ENCODE measurements around the gene IRF1. TPM values are rescaled to one million over a fixed set of nuclear protein-coding genes. Genes with fewer than 3 reads are reported as not detected.

IRF1 gene
- total RNA-seq, 1 experiment from 2014 or later, result 48.9 TPM

GRCh38 chr5:132489871-132490483 lies 596 bp downstream of the IRF1 start:
- DNase-seq (ENCODE audit: low read depth, low spot score), result no peak
- peak; percentile 63 for ATAC-seq
- no peaks in the 10 kb centered on the region; the same call in 1 of the 2 replicates for H3K36me3 ChIP-seq (ENCODE audit: control insufficient read depth, insufficient read depth, low read length)

GRCh38 chr5:132489051-132489770 lies 1.4 kb downstream of the IRF1 start:
- Histone ChIP-seq H3K27me3 (ENCODE audit: control insufficient read depth, insufficient read depth, low read length) (no peaks in the 10 kb centered on the region), H3K4me3 (ENCODE audit: low read depth in 2 of 2, low read length in 2 of 2) (peak overlapping the region; percentile 83 to 88), H3K27ac (ENCODE audit: low read length) (peak overlapping the region; percentile 77), H3K36me3 (ENCODE audit: control insufficient read depth, insufficient read depth, low read length) (no peaks in the 10 kb centered on the region; the same call in 1 of the 2 replicates), H3K4me1 (ENCODE audit: control insufficient read depth, insufficient read depth, low read length) (peaks cover 16% of the 10 kb centered on the region), H3K9me3 (ENCODE audit: control insufficient read depth, insufficient read depth, low read depth, low read length) (no peaks in the 10 kb centered on the region)
- DNase-seq (ENCODE audit: low read depth, low spot score) (no peak), ATAC-seq (no peak)
- no TSS peak for BruUV-seq (replicated peaks)
- TF ChIP-seq SIN3A (IDR thresholded peaks at IDR 0.05; ENCODE audit: borderline replicate concordance, insufficient read depth, low read depth, low read length) (no peak), POLR2AphosphoS5 (IDR thresholded peaks at IDR 0.05; ENCODE audit: low read depth, low read length) (no peak), REST (IDR thresholded peaks at IDR 0.05; ENCODE audit: insufficient read depth in 1 of 2, low read depth in 2 of 2, low read length in 1 of 2) (no peak), TCF7L2 (IDR thresholded peaks at IDR 0.05; ENCODE audit: low read depth, low read length) (no peak), CTCF (IDR thresholded peaks at IDR 0.05) (no peak)
- in situ Hi-C loops (cut with HindIII; ENCODE audit: low pct_unique_long_range_greater_than_20kb, low sequenced_read_pairs), result loop anchor here (25.0 kb wide), 1 partner anchor 102 kb away; no protein-coding TSS in a partner anchor
- ChIA-PET POLR2A (interaction anchor here (1.1 kb wide), 1 partner anchor 14 kb away, joined by 3 read pairs; no protein-coding TSS in a partner anchor), CTCF (interaction anchor here (0.9 kb wide), 1 partner anchor 17 kb away, joined by 3 read pairs; no protein-coding TSS in a partner anchor)
- intact Hi-C loops (cut with micrococcal nuclease; ENCODE audit: unreplicated experiment), result no loop called here

More at GRCh38 chr5:132489871-132490483, 596 bp downstream of the IRF1 start:
- TF ChIP-seq TCF7L2 (IDR thresholded peaks at IDR 0.05; ENCODE audit: low read depth, low read length) (no peak), SIN3A (IDR thresholded peaks at IDR 0.05; ENCODE audit: borderline replicate concordance, insufficient read depth, low read depth, low read length) (0 out of 2 replicates have a peak, but pooled peaks have one; percentile 11), POLR2AphosphoS5 (IDR thresholded peaks at IDR 0.05; ENCODE audit: low read depth, low read length) (no peak)
- intact Hi-C loops (cut with micrococcal nuclease; ENCODE audit: unreplicated experiment) (loop anchor here (10.0 kb wide), 1 partner anchor 425 kb away; the partner anchor contains the start of gene IL3), in situ Hi-C loops (cut with HindIII; ENCODE audit: low pct_unique_long_range_greater_than_20kb, low sequenced_read_pairs) (loop anchor here (25.0 kb wide), 1 partner anchor 103 kb away; no protein-coding TSS in a partner anchor)
- H3K27me3 ChIP-seq (ENCODE audit: control insufficient read depth, insufficient read depth, low read length), result no peaks in the 10 kb centered on the region
- H3K4me1 ChIP-seq (ENCODE audit: control insufficient read depth, insufficient read depth, low read length), result peaks cover 19% of the 10 kb centered on the region
- peak overlapping the region; percentile 77 for H3K27ac ChIP-seq (ENCODE audit: low read length)
- ChIA-PET CTCF (interaction anchor here (0.6 to 0.9 kb wide), 3 partner anchors 16 to 78 kb away, joined by 3 read pairs; no protein-coding TSS in a partner anchor), POLR2A (interaction anchor here (0.6 to 1.1 kb wide), 3 partner anchors 11 to 76 kb away, joined by 3 to 7 read pairs (median 6); no protein-coding TSS in a partner anchor)
- no peaks in the 10 kb centered on the region for H3K9me3 ChIP-seq (ENCODE audit: control insufficient read depth, insufficient read depth, low read depth, low read length)
- peak overlapping the region; percentile 83 to 88 for H3K4me3 ChIP-seq (ENCODE audit: low read depth in 2 of 2, low read length in 2 of 2)
- BruUV-seq (replicated peaks), result no TSS peak
